ENCODE measurements around the gene CCDC34. TPM values are rescaled to one million over a fixed set of nuclear protein-coding genes. Genes with fewer than 3 reads are reported as not detected.

CCDC34 gene
- total RNA-seq, 3 donors from 2014 or later, result 7.2 to 11.2 (median 10.1) TPM

DNA sequence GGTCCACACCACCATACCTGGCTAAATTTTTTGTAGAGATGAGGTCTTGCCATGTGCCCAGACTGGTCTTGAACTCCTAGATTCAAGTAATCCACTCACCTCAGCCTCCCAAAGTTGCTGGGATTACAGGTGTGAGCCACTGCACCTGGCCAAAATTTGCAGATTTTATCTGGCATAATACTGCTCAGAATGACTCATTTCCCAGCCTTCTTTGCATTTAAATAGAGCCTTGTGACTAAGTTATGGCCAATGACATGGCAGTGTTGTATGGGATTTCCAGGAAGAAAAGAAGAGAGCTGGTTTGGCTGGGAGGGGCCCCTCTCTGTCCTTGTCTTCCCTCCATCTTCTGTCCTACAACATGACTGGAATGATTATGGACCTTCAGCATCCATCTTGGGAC, 55.8 kb downstream of the CCDC34 start:
- intact Hi-C loops (cut with DNase I, micrococcal nuclease), result no loop called here
- TF ChIP-seq, protein P1, sequence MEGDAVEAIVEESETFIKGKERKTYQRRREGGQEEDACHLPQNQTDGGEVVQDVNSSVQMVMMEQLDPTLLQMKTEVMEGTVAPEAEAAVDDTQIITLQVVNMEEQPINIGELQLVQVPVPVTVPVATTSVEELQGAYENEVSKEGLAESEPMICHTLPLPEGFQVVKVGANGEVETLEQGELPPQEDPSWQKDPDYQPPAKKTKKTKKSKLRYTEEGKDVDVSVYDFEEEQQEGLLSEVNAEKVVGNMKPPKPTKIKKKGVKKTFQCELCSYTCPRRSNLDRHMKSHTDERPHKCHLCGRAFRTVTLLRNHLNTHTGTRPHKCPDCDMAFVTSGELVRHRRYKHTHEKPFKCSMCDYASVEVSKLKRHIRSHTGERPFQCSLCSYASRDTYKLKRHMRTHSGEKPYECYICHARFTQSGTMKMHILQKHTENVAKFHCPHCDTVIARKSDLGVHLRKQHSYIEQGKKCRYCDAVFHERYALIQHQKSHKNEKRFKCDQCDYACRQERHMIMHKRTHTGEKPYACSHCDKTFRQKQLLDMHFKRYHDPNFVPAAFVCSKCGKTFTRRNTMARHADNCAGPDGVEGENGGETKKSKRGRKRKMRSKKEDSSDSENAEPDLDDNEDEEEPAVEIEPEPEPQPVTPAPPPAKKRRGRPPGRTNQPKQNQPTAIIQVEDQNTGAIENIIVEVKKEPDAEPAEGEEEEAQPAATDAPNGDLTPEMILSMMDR (IDR thresholded peaks at IDR 0.05), result no peak
- H3K4me3 ChIP-seq, result no peak overlapping the region
- H3K36me3 ChIP-seq (ENCODE audit: low read depth), result no peaks in the 10 kb centered on the region
- no peaks in the 10 kb centered on the region for H3K4me1 ChIP-seq (ENCODE audit: low read depth)
- ATAC-seq (no peak), DNase-seq (no peak)
- no peaks in the 10 kb centered on the region for H3K9me3 ChIP-seq

DNA sequence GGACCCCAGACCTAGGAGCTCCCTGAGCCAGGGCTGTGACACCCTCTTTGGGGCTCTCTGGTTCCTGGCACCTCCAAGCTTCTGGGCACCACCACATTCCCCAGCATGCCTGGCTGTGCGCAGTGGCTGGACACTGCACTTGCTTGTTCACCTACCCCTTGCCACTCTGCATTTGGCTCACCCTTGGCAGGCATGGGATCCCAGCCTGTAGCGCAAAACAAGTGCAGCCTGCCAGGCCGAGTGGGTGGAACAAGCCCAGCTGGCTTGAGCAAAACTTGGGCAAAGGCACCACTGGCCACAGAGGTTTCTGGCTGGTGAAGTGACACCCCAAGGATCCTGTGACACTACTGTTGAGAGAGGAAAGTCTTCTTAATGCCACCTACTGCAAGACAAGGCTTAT, 57.3 kb downstream of the CCDC34 start:
- intact Hi-C loops (cut with DNase I, micrococcal nuclease), result no loop called here
- Histone ChIP-seq H3K4me3 (no peak overlapping the region), H3K9me3 (no peaks in the 10 kb centered on the region), H3K36me3 (ENCODE audit: low read depth) (no peaks in the 10 kb centered on the region), H3K4me1 (ENCODE audit: low read depth) (no peaks in the 10 kb centered on the region)
- no peak for ATAC-seq
- TF ChIP-seq, protein P1 (IDR thresholded peaks at IDR 0.05), result no peak
- DNase-seq, result no peak

DNA sequence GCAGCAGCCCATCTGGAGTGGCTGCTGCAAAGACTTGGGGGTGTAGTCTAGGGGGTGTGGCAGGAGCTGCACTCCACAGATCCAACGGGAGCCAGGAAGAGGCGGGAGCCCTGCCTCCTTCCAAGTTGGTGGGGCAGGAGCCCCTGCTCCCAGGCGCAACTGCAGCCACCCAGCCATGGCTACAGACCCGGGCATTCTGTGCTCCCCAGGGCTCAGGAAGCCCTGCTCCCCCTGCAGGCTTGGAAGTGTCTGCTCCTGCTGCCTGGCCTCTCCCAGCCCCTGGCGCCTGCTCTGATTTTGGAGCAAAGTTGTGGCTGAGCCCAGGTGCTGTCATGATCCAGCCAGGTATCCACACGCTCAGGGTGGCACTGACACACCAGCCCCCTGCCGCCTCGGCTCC, 58.5 kb downstream of the CCDC34 start:
- intact Hi-C loops (cut with DNase I, micrococcal nuclease), result no loop called here
- no peaks in the 10 kb centered on the region for H3K4me1 ChIP-seq (ENCODE audit: low read depth)
- H3K4me3 ChIP-seq, result no peak overlapping the region
- ATAC-seq (no peak), DNase-seq (no peak)
- TF ChIP-seq, protein P1 (IDR thresholded peaks at IDR 0.05), result no peak
- H3K9me3 ChIP-seq, result no peaks in the 10 kb centered on the region
- H3K36me3 ChIP-seq (ENCODE audit: low read depth), result no peaks in the 10 kb centered on the region

DNA sequence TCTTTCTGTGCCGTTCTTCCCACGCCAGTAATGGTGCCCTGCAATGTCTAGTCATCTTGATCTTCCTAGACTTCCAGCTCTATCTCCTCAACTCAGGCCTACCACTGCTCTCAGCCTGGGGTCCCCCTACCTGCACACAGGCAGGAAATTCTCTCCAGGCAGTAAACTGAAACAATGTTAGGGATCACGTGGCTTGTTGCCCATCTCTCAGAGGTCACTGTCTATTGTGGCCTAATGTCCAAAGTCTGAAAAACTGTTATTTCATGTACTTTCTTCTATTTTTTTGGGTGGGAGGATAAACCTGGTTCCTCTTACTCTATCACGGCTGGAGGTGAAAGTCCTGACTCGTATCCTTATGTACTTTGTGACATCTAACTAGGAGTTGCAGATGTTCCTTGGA, 59.1 kb downstream of the CCDC34 start:
- no peak overlapping the region for H3K4me3 ChIP-seq
- H3K36me3 ChIP-seq (ENCODE audit: low read depth), result no peaks in the 10 kb centered on the region
- ATAC-seq (no peak), DNase-seq (no peak)
- intact Hi-C loops (cut with DNase I, micrococcal nuclease), result no loop called here
- H3K9me3 ChIP-seq, result no peaks in the 10 kb centered on the region
- TF ChIP-seq, protein P1 (IDR thresholded peaks at IDR 0.05), result no peak
- H3K4me1 ChIP-seq (ENCODE audit: low read depth), result no peaks in the 10 kb centered on the region

DNA sequence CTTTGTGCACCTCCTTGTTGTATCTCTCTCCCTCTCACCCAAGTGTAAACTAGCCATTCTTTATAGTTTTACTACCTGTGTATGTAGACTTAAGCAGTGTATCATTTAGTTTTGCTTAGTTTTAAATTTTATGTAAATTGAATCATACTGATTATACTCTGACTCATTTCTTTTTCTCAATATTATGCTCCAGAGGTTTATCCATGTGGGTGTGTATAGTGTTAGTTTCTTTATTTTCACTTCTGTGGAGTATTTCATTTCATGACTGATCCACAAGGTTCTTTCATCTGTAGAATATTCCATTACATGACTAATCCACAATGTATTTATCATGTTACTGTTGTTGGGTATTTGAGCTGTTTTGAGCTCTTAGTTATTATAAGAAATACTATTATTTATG, 62.0 kb downstream of the CCDC34 start:
- no peaks in the 10 kb centered on the region for H3K4me1 ChIP-seq (ENCODE audit: low read depth)
- peak; percentile 58 for ATAC-seq
- no peaks in the 10 kb centered on the region for H3K36me3 ChIP-seq (ENCODE audit: low read depth)
- DNase-seq, result no peak
- H3K9me3 ChIP-seq, result no peaks in the 10 kb centered on the region
- intact Hi-C loops (cut with DNase I, micrococcal nuclease), result no loop called here
- TF ChIP-seq, protein P1 (IDR thresholded peaks at IDR 0.05), result no peak
- H3K4me3 ChIP-seq, result no peak overlapping the region

DNA sequence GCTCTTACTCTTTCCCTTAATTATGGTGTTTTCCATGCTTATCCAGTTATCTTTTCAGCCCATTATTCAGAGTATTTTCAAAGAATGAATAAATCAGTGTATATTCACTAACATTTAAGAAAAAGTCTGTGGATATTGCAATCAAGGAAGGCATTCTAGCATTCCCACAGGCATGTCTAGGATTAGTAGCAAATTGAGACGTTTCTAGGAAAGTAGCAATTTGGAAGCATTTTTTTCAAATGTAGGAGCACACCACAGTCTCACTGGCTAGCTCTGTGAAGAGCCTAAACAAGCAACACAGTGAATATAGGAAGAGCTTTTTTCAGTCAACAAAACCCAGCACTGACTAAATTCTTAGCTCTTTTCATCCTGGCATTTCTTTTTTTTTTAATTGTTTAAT, 65.4 kb downstream of the CCDC34 start:
- Histone ChIP-seq H3K36me3 (ENCODE audit: low read depth) (peaks cover 4% of the 10 kb centered on the region), H3K9me3 (no peaks in the 10 kb centered on the region), H3K4me1 (ENCODE audit: low read depth) (peaks cover 24% of the 10 kb centered on the region), H3K4me3 (no peak overlapping the region)
- ATAC-seq, result no peak
- intact Hi-C loops (cut with DNase I, micrococcal nuclease), result loop anchor here (10.0 kb wide), 2 partner anchors 113 to 187 kb away; no protein-coding TSS in a partner anchor
- DNase-seq, result no peak
- TF ChIP-seq, protein P1 (IDR thresholded peaks at IDR 0.05), result no peak

Data from mucosa of descending colon (tissue), 3 donors.